Mesenchymal stem cell (in vitro differentiated cells and primary cell): Measurements from ENCODE around the gene C19orf53. TPM values are rescaled to one million over a fixed set of nuclear protein-coding genes. Genes with fewer than 3 reads are reported as not detected.

Source experiments
- DNase-seq: peaks from one replicate; pipeline ENCODE4 v3.0.0-alpha.2; 2013
- H2AFZ ChIP-seq: one replicate; pipeline ENCODE4 v1.6.1; 2013; ENCODE audit warnings: low read depth, mild to moderate bottlenecking, control low read depth, inconsistent platforms, low read length, moderate library complexity
- H2AK5ac ChIP-seq: 2 replicates; pipeline ENCODE4 v1.6.1; 2013; ENCODE audit warnings: low read length, moderate library complexity, mild to moderate bottlenecking, inconsistent platforms; ENCODE audit not compliant: severe bottlenecking
- H2BK120ac ChIP-seq: one replicate; pipeline ENCODE4 v1.6.1; 2013; ENCODE audit warnings: low read depth, mild to moderate bottlenecking, inconsistent platforms, low read length, moderate library complexity
- H2BK12ac ChIP-seq, 2 experiments: one replicate each; pipeline ENCODE4 v1.6.1; 2013; ENCODE audit warnings: inconsistent platforms in 2 of 2, low read length in 2 of 2, mild to moderate bottlenecking in 2 of 2, moderate library complexity in 2 of 2, control low read depth in 1 of 2
- H2BK15ac ChIP-seq: one replicate; pipeline ENCODE4 v1.6.1; 2013; ENCODE audit warnings: mild to moderate bottlenecking, low read depth, inconsistent platforms; ENCODE audit not compliant: poor library complexity, severe bottlenecking
- H2BK5ac ChIP-seq: 2 replicates; pipeline ENCODE4 v1.6.1; 2013; ENCODE audit warnings: low read depth, mild to moderate bottlenecking, low read length, control low read depth, inconsistent platforms; ENCODE audit not compliant: poor library complexity, severe bottlenecking
- H3K14ac ChIP-seq, 2 experiments: one replicate each; pipeline ENCODE4 v1.6.1; 2013; ENCODE audit warnings: inconsistent platforms in 2 of 2, low read length in 2 of 2, control low read depth in 1 of 2, mild to moderate bottlenecking in 1 of 2, moderate library complexity in 1 of 2
- H3K18ac ChIP-seq, 2 experiments: one replicate each; pipeline ENCODE4 v1.6.1; 2013; ENCODE audit warnings: inconsistent platforms in 2 of 2, low read length in 2 of 2, control low read depth in 1 of 2, low read depth in 1 of 2, mild to moderate bottlenecking in 1 of 2
- H3K23ac ChIP-seq, 2 experiments: one replicate each; pipeline ENCODE4 v1.6.1; 2013; ENCODE audit warnings: inconsistent platforms in 2 of 2, low read length in 2 of 2, mild to moderate bottlenecking in 2 of 2, moderate library complexity in 2 of 2, control low read depth in 1 of 2
- H3K27ac ChIP-seq: 2 replicates; pipeline ENCODE4 v1.5.1; 2013; ENCODE audit warnings: mild to moderate bottlenecking, moderate library complexity, low read length, control low read depth, inconsistent platforms; ENCODE audit not compliant: poor library complexity, severe bottlenecking
- H3K27me3 ChIP-seq, 2 experiments: 2 replicates each; pipeline versions ENCODE4 v1.6.1 to v1.7.0; 2013; ENCODE audit warnings: low read length in 2 of 2, mild to moderate bottlenecking in 2 of 2, moderate library complexity in 2 of 2, control low read depth in 1 of 2, inconsistent platforms in 1 of 2; ENCODE audit not compliant: control insufficient read depth in 1 of 2, insufficient read depth in 1 of 2
- H3K36me3 ChIP-seq, 2 experiments: 2 replicates each; pipeline versions ENCODE4 v1.6.1 to v1.7.0; 2013; ENCODE audit warnings: low read length in 2 of 2, control low read depth in 1 of 2, inconsistent platforms in 1 of 2, low read depth in 1 of 2, mild to moderate bottlenecking in 1 of 2; ENCODE audit not compliant: insufficient read depth in 2 of 2, control insufficient read depth in 1 of 2
- H3K4ac ChIP-seq, 2 experiments: one replicate each; pipeline ENCODE4 v1.6.1; 2013; ENCODE audit warnings: inconsistent platforms in 2 of 2, low read length in 2 of 2, mild to moderate bottlenecking in 2 of 2, moderate library complexity in 2 of 2, control low read depth in 1 of 2, low read depth in 1 of 2
- H3K4me1 ChIP-seq: 2 replicates; pipeline ENCODE4 v1.6.1; 2013; ENCODE audit warnings: low read depth, low read length, control low read depth; ENCODE audit not compliant: control insufficient read depth, insufficient read depth
- H3K4me2 ChIP-seq: 2 replicates; pipeline ENCODE4 v1.6.1; 2013; ENCODE audit warnings: low read length, mild to moderate bottlenecking, inconsistent platforms; ENCODE audit not compliant: poor library complexity, severe bottlenecking
- H3K4me3 ChIP-seq, 2 experiments: 2 replicates each; pipeline versions ENCODE4 v1.5.1 to v1.7.0; 2013; ENCODE audit warnings: low read length in 2 of 2, mild to moderate bottlenecking in 2 of 2, control low read depth in 1 of 2, low read depth in 1 of 2; ENCODE audit not compliant: insufficient read depth in 1 of 2
- H3K79me1 ChIP-seq: replicated peaks from 2 replicates; pipeline ENCODE4 v1.6.1; 2013; ENCODE audit warnings: mild to moderate bottlenecking, control low read depth, low read length, inconsistent platforms; ENCODE audit not compliant: poor library complexity, severe bottlenecking
- H3K9ac ChIP-seq: 2 replicates; pipeline ENCODE4 v1.7.0; 2013; ENCODE audit warnings: mild to moderate bottlenecking, low read length, moderate library complexity
- H3K9me3 ChIP-seq: 2 replicates; pipeline ENCODE4 v1.7.0; 2013; ENCODE audit warnings: mild to moderate bottlenecking, low read length; ENCODE audit not compliant: control insufficient read depth
- H4K8ac ChIP-seq: one replicate; pipeline ENCODE4 v1.6.1; 2013; ENCODE audit warnings: inconsistent platforms, mild to moderate bottlenecking, low read length, moderate library complexity
- H4K91ac ChIP-seq: one replicate; pipeline ENCODE4 v1.6.1; 2013; ENCODE audit warnings: mild to moderate bottlenecking, low read length, inconsistent platforms
- WGBS: methylation state at CpG from one replicate; pipeline ENCODE4 v1.1.7; 2013; ENCODE audit warnings: mixed read lengths; 5-methylcytosine and 5-hydroxymethylcytosine counted together
- polyA plus RNA-seq, 2 experiments: library from polyadenylated mRNA; stranded (reverse); fragments of 200-250 nt; gene quantifications; one replicate each; pipeline ENCODE4 v1.2.3, GENCODE V29; 2013

Gene C19orf53
- polyA plus RNA-seq (2013, experiment 1 of 2), result 327 TPM
- polyA plus RNA-seq (2013, experiment 2 of 2), result 323 TPM

DNA sequence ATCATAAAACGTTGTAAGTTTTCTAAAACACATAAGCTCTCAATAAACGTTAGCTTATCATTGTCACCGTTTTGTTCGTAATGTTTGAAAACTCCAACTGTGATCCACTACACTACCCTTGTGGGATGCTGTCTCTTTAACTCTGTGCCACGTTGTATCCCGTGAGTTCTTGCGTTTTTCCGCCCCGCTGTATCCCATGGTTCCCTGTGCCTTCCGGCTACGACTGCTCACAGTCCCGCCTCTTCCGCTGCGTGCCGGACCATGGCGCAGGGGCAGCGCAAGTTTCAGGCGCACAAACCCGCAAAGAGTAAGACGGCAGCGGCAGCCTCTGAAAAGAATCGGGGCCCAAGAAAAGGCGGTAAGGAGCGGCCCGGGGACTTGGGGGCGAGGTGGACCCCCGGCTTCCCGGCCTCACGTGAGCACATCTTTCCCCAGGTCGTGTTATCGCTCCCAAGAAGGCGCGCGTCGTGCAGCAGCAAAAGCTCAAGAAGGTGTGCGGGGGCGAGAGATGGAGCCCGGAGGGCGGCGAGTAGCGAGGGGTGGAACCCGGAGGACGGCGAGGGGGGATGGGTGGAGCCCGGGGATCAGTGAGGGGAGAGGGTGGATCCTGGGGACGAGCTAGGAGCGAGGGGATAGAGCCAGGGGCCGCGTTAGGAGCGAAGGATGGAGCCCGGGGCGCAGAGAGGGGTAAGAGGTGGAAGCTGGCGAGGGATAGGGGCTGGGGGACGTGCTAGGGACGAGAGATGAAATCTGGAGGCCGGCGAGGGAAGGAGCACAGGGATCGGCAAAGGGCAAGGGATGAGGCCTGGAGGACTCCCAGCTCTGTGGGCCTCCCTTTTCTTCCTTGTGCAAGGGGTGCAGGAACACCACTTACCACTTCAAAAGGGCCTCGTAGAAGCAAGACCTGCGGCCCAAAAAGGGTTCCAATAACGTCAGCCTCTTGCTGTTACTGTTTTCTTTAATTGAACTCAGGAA is at the start of gene C19orf53:
Gene C19orf53, plus strand, starts transcription at position 240 of the 975 bp plus-strand sequence. Its CDS starts 22 bp downstream, at position 262.
- WGBS, result under 1% methylated on average over 61 of the region's 61 CpGs
- H3K27ac ChIP-seq, result peak within 1 kb of the TSS; percentile 94
- peak within 1 kb of the TSS; percentile 55 for H3K4me2 ChIP-seq

GRCh38 chr19:13726323-13726722 is 47.9 kb upstream of the C19orf53 start:
- no peak for DNase-seq
- WGBS, result 80% methylated on average over 2 of the region's 5 CpGs
- no peaks in the 10 kb centered on the region for H3K9me3 ChIP-seq
- H3K79me1 ChIP-seq, result no peaks in the 10 kb centered on the region
- H3K4me2 ChIP-seq, result no peak overlapping the region
- no peak overlapping the region for H2BK15ac ChIP-seq
- no peak overlapping the region for H3K18ac ChIP-seq
- H2AFZ ChIP-seq, result no peak overlapping the region
- H2BK5ac ChIP-seq, result no peak overlapping the region
- H3K4ac ChIP-seq, result no peak overlapping the region
- H3K4me1 ChIP-seq, result peaks cover 9% of the 10 kb centered on the region
- no peak overlapping the region for H3K23ac ChIP-seq
- H4K91ac ChIP-seq, result no peak overlapping the region
- no peak overlapping the region for H3K14ac ChIP-seq
- no peak overlapping the region for H2AK5ac ChIP-seq
- no peak overlapping the region for H3K4me3 ChIP-seq
- H2BK12ac ChIP-seq, result no peak overlapping the region
- no peak overlapping the region for H4K8ac ChIP-seq
- no peaks in the 10 kb centered on the region for H3K36me3 ChIP-seq
- no peak overlapping the region for H3K9ac ChIP-seq
- H3K27me3 ChIP-seq, result no peaks in the 10 kb centered on the region
- H2BK120ac ChIP-seq, result no peak overlapping the region
- no peak overlapping the region for H3K27ac ChIP-seq

More for the DNA sequence above, at the start of gene C19orf53:
- DNase-seq, result peak; percentile 95
- H2BK15ac ChIP-seq, result peak within 1 kb of the TSS; percentile 52
- H4K91ac ChIP-seq, result peak within 1 kb of the TSS; percentile 54
- H4K8ac ChIP-seq, result peak within 1 kb of the TSS; percentile 50
- H3K27me3 ChIP-seq, result no peaks in the 10 kb centered on the region
- H3K4me3 ChIP-seq, result peak within 1 kb of the TSS; percentile 82 to 96
- peak within 1 kb of the TSS; percentile 72 for H2AFZ ChIP-seq
- H3K9ac ChIP-seq, result peak within 1 kb of the TSS; percentile 97
- H3K4me1 ChIP-seq, result peaks cover 11% of the 10 kb centered on the region
- H3K36me3 ChIP-seq, result peaks cover 47 to 48% of the 10 kb centered on the region in 2 experiments
- peak within 1 kb of the TSS in 1 of 2 experiments; percentile 94 for H3K14ac ChIP-seq
- no peak within 1 kb of the TSS for H2BK12ac ChIP-seq
- peak within 1 kb of the TSS; percentile 22 for H2BK120ac ChIP-seq
- H3K9me3 ChIP-seq, result no peaks in the 10 kb centered on the region
- peak within 1 kb of the TSS; percentile 55 for H2AK5ac ChIP-seq
- H3K18ac ChIP-seq, result peak within 1 kb of the TSS; percentile 86 to 90
- peak within 1 kb of the TSS in 1 of 2 experiments; percentile 78 for H3K23ac ChIP-seq
- peak within 1 kb of the TSS; percentile 61 to 97 for H3K4ac ChIP-seq
- H3K79me1 ChIP-seq, result peaks cover 26% of the 10 kb centered on the region
- H2BK5ac ChIP-seq, result peak within 1 kb of the TSS; percentile 26

GRCh38 chr19:13727798-13728197 is 46.5 kb upstream of the C19orf53 start:
- Histone ChIP-seq H3K36me3 (no peaks in the 10 kb centered on the region), H3K14ac (no peak overlapping the region), H3K4me3 (no peak overlapping the region), H2AFZ (no peak overlapping the region), H3K9me3 (no peaks in the 10 kb centered on the region), H2BK15ac (no peak overlapping the region), H3K79me1 (peaks cover 7% of the 10 kb centered on the region), H2BK12ac (no peak overlapping the region), H2AK5ac (no peak overlapping the region), H3K4ac (no peak overlapping the region), H3K27ac (no peak overlapping the region), H3K9ac (peak overlapping the region; percentile 36), H3K18ac (no peak overlapping the region), H3K23ac (no peak overlapping the region), H4K91ac (no peak overlapping the region), H3K27me3 (no peaks in the 10 kb centered on the region), H2BK120ac (no peak overlapping the region), H4K8ac (no peak overlapping the region), H3K4me2 (no peak overlapping the region), H2BK5ac (no peak overlapping the region), H3K4me1 (peaks cover 15% of the 10 kb centered on the region)
- no peak for DNase-seq
- WGBS, result 96% methylated on average over 7 of the region's 8 CpGs

DNA sequence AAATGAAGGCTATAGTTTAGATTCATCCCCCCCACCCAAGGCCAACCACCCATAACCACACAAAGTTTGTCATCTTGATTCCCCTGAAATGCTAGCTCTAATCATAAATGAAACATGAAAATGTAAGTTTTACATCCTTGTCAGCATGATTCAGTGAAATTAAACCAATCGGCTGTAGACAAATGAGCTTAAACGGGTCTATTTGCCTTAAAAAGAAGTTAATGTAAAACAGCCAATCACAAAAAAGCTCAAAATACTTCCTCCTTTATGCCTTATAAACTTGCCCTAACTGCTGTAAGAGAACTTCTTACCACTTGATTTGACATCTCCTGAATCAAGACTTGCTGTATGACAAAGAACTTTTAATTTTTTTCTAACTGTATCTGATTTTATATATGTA is 44.4 kb upstream of the C19orf53 start:
- Histone ChIP-seq H3K4ac (no peak overlapping the region), H2BK15ac (no peak overlapping the region), H2AFZ (no peak overlapping the region), H3K79me1 (peaks cover 16% of the 10 kb centered on the region), H2BK12ac (no peak overlapping the region), H4K8ac (no peak overlapping the region), H3K27me3 (no peaks in the 10 kb centered on the region), H3K9me3 (no peaks in the 10 kb centered on the region), H2BK120ac (no peak overlapping the region), H4K91ac (no peak overlapping the region), H3K4me2 (no peak overlapping the region), H3K9ac (peak overlapping the region; percentile 97), H3K4me1 (peaks cover 15% of the 10 kb centered on the region), H3K18ac (no peak overlapping the region), H3K14ac (no peak overlapping the region), H3K23ac (no peak overlapping the region), H2AK5ac (no peak overlapping the region), H3K36me3 (peaks cover 11 to 13% of the 10 kb centered on the region in 2 experiments), H2BK5ac (no peak overlapping the region), H3K4me3 (no peak overlapping the region), H3K27ac (peak overlapping the region; percentile 42)
- DNase-seq, result no peak
- WGBS, result 90% methylated on average over 2 of the region's 2 CpGs
